SK-N-SH treated with all-trans-retinoic acid at 6 μM for 48 hours (cell line): ENCODE measurements around the gene PPARGC1A.

ENCODE experiments used
- PPARA ChIP-seq: fragments of 250-450 bp; sonication (Bioruptor Pico); IDR thresholded peaks from 2 replicates; pipeline ENCODE4 v1.5.0; 2020; ENCODE audit warnings: mild to moderate bottlenecking, borderline replicate concordance
- RARB ChIP-seq: fragments of 250-450 bp; sonication (Bioruptor Pico); IDR thresholded peaks from 2 replicates; pipeline ENCODE4 v1.8.0; 2021; ENCODE audit warnings: mild to moderate bottlenecking, moderate library complexity
- ZFP3 ChIP-seq: fragments of 250-450 bp; sonication (Bioruptor Pico); IDR thresholded peaks from 2 replicates; pipeline ENCODE4 v1.5.0; 2020; ENCODE audit warnings: mild to moderate bottlenecking, moderate library complexity

GRCh38 chr4:23768541-23768940 is 121.3 kb downstream of the PPARGC1A start:
- TF ChIP-seq ZFP3, result no peak
- TF ChIP-seq RARB (CRISPR knock-in tag), result no peak
- no peak for TF ChIP-seq PPARA (CRISPR knock-in tag)
